HEK293T (cell line): ENCODE data around the gene ANKS1A.

Experiments used
- ARNT ChIP-seq: fragments of 450-650 bp; IDR thresholded peaks from 2 replicates; pipeline ENCODE4 v1.6.1; 2017; ENCODE audit warnings: mild to moderate bottlenecking
- BHLHE40 ChIP-seq: fragments of 450-650 bp; IDR thresholded peaks from 2 replicates; pipeline ENCODE4 v1.6.1; 2016; ENCODE audit warnings: mild to moderate bottlenecking, moderate library complexity, borderline replicate concordance
- CTBP1 ChIP-seq: fragments of 450-650 bp; IDR thresholded peaks from 2 replicates; pipeline ENCODE4 v1.6.1; 2016; ENCODE audit warnings: borderline replicate concordance
- ELF4 ChIP-seq: fragments of 450-650 bp; IDR thresholded peaks from 2 replicates; pipeline ENCODE4 v1.6.1; 2017; ENCODE audit warnings: antibody characterized with exemption
- FOXA1 ChIP-seq: fragments of 450-650 bp; IDR thresholded peaks from 2 replicates; pipeline ENCODE4 v1.6.1; 2016; ENCODE audit warnings: mild to moderate bottlenecking
- FOXK2 ChIP-seq: fragments of 450-650 bp; IDR thresholded peaks from 2 replicates; pipeline ENCODE4 v1.6.1; 2016; ENCODE audit warnings: mild to moderate bottlenecking
- FOXM1 ChIP-seq: fragments of 450-650 bp; IDR thresholded peaks from 2 replicates; pipeline ENCODE4 v1.6.1; 2017; ENCODE audit warnings: mild to moderate bottlenecking, borderline replicate concordance
- L3MBTL2 ChIP-seq: fragments of 450-650 bp; conservative IDR thresholded peaks from 2 replicates; pipeline ENCODE4 v1.6.1; 2016; ENCODE audit warnings: mild to moderate bottlenecking
- LEF1 ChIP-seq: fragments of 450-650 bp; IDR thresholded peaks from 2 replicates; pipeline ENCODE4 v1.6.1; 2017; ENCODE audit warnings: mild to moderate bottlenecking, borderline replicate concordance
- PKNOX1 ChIP-seq: fragments of 450-650 bp; IDR thresholded peaks from 2 replicates; pipeline ENCODE4 v1.6.1; 2016
- SP1 ChIP-seq: fragments of 450-650 bp; IDR thresholded peaks from 2 replicates; pipeline ENCODE4 v1.6.1; 2017
- SUZ12 ChIP-seq: fragments of 450-650 bp; IDR thresholded peaks from 2 replicates; pipeline ENCODE4 v1.6.1; 2016; ENCODE audit warnings: mild to moderate bottlenecking
- TARDBP ChIP-seq: fragments of 450-650 bp; IDR thresholded peaks from 2 replicates; pipeline ENCODE4 v1.6.1; 2016
- ZNF384 ChIP-seq: fragments of 450-650 bp; IDR thresholded peaks from 2 replicates; pipeline ENCODE4 v1.6.1; 2016

- no peak for TF ChIP-seq ELF4
- TF ChIP-seq SUZ12: no peak
- no peak for TF ChIP-seq TARDBP
- no peak for TF ChIP-seq ARNT
- TF ChIP-seq LEF1: no peak
- TF ChIP-seq FOXA1: no peak
- no peak for TF ChIP-seq FOXK2
- TF ChIP-seq BHLHE40: no peak
- no peak for TF ChIP-seq L3MBTL2
- TF ChIP-seq FOXM1: no peak
- no peak for TF ChIP-seq SP1
- no peak for TF ChIP-seq ZNF384
- no peak for TF ChIP-seq CTBP1
- no peak for TF ChIP-seq PKNOX1
These were observed 96.2 kb downstream of the ANKS1A start for GRCh38 chr6:34985236-34985635.
